ENCODE measurements around the gene NDUFS7. TPM values are rescaled to one million over a fixed set of nuclear protein-coding genes. Genes with fewer than 3 reads are reported as not detected.
A peak's percentile ranks its signal among the peaks of the same experiment; 100 is the strongest.

The NDUFS7 gene
- total and polyA plus RNA-seq, 9 of the 15 experiments (the other 6 are each of a cell fraction or from before 2014, with no cell fraction given), result 6.0 to 271 (median 60.6) TPM

GRCh38 chr19:1430246-1430645, 46.5 kb downstream of the NDUFS7 start:
- Histone ChIP-seq H3K79me2 (ENCODE audit: control insufficient read depth, insufficient read depth, low read length) (peaks cover 18% of the 10 kb centered on the region), H3K27ac (ENCODE audit: extremely low read depth, low read depth, low read length) (no peak overlapping the region), H3K27me3 (ENCODE audit: control insufficient read depth in 2 of 2, insufficient read depth in 2 of 2, low read length in 2 of 2) (no peaks in the 10 kb centered on the region), H3K9me1 (ENCODE audit: control insufficient read depth, insufficient read depth, low read length) (peaks cover 3% of the 10 kb centered on the region), H3K9me3 (replicated peaks; ENCODE audit: control insufficient read depth, insufficient read depth, low read depth, low read length) (no peaks in the 10 kb centered on the region), H3K36me3 (ENCODE audit: control insufficient read depth, insufficient read depth, low read length) (peaks cover 92% of the 10 kb centered on the region), H3K4me2 (ENCODE audit: insufficient read depth, low read length) (no peak overlapping the region), H4K20me1 (replicated peaks; ENCODE audit: control insufficient read depth, insufficient read depth, low read length) (peaks cover 15% of the 10 kb centered on the region), H3K4me3 (no peak overlapping the region), H3K9ac (ENCODE audit: insufficient read depth in 1 of 2, low read depth in 2 of 2, low read length in 2 of 2) (no peak overlapping the region), H3K4me1 (replicated peaks in 1 of 2; ENCODE audit: control insufficient read depth in 2 of 2, insufficient read depth in 2 of 2, low read length in 2 of 2) (peaks cover 1 to 59% of the 10 kb centered on the region in 2 experiments; a peak in 4 of 5 replicates), H2AFZ (ENCODE audit: low read depth, low read length) (no peak overlapping the region)
- no TSS peak for BruUV-seq (replicated peaks)
- intact Hi-C loops (cut with micrococcal nuclease) (no loop called here), in situ Hi-C loops (cut with MboI) (no loop called here)
- 97% methylated on average over 9 of the region's 14 CpGs for WGBS (ENCODE audit: insufficient coverage, low coverage, missing lambda C conversion rate)
- FAIRE-seq (no peak), DNase-seq (ENCODE audit: extremely low read depth in 1 of 4, low spot score in 3 of 4) (no peak), ATAC-seq (no peak)
- ChIA-PET POLR2A (interaction anchor here (7.0 kb wide), 1 partner anchor 14 kb away, joined by 52 read pairs; no protein-coding TSS in a partner anchor), CTCF (ENCODE audit: low intra/inter-chr PET ratio) (no interaction called here)
- TF ChIP-seq, protein P1, sequence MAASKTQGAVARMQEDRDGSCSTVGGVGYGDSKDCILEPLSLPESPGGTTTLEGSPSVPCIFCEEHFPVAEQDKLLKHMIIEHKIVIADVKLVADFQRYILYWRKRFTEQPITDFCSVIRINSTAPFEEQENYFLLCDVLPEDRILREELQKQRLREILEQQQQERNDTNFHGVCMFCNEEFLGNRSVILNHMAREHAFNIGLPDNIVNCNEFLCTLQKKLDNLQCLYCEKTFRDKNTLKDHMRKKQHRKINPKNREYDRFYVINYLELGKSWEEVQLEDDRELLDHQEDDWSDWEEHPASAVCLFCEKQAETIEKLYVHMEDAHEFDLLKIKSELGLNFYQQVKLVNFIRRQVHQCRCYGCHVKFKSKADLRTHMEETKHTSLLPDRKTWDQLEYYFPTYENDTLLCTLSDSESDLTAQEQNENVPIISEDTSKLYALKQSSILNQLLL (CRISPR knock-in tag; IDR thresholded peaks at IDR 0.05; ENCODE audit: borderline replicate concordance), result no peak
- TF ChIP-seq ZNF431 (CRISPR knock-in tag; IDR thresholded peaks at IDR 0.05) (no peak), YY1 (IDR thresholded peaks at IDR 0.05; ENCODE audit: borderline replicate concordance in 1 of 3, control insufficient read depth in 1 of 3, extremely low read depth in 1 of 3, insufficient read depth in 3 of 3, insufficient read length in 1 of 3, insufficient replicate concordance in 2 of 3, low read depth in 1 of 3, low read length in 2 of 3) (no peak), RBM22 (IDR thresholded peaks at IDR 0.05; ENCODE audit: low read depth, low read length, poor library complexity, severe bottlenecking) (peak; percentile 68), GMEB1 (CRISPR knock-in tag; IDR thresholded peaks at IDR 0.05) (no peak), POLR2G (IDR thresholded peaks at IDR 0.05; ENCODE audit: low read depth, low read length) (peak; percentile 57; the same call in 1 of the 2 replicates)
- TF ChIP-seq, protein P2, sequence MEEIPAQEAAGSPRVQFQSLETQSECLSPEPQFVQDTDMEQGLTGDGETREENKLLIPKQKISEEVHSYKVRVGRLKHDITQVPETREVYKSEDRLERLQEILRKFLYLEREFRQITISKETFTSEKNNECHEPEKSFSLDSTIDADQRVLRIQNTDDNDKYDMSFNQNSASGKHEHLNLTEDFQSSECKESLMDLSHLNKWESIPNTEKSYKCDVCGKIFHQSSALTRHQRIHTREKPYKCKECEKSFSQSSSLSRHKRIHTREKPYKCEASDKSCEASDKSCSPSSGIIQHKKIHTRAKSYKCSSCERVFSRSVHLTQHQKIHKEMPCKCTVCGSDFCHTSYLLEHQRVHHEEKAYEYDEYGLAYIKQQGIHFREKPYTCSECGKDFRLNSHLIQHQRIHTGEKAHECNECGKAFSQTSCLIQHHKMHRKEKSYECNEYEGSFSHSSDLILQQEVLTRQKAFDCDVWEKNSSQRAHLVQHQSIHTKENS (CRISPR knock-in tag; IDR thresholded peaks at IDR 0.05), result no peak
